Colonic mucosa (tissue), 4 donors: ENCODE measurements around the gene CARTPT. TPM values are rescaled to one million over a fixed set of nuclear protein-coding genes. Genes with fewer than 3 reads are reported as not detected.
A peak's percentile ranks its signal among the peaks of the same experiment; 100 is the strongest.

Experiments
- DNase-seq: peaks from one replicate; pipeline ENCODE4 v3.0.0-alpha.2; 2020
- H3K27ac ChIP-seq: fragments of 200-600 bp; one replicate; pipeline ENCODE4 v1.8.0; 2021
- H3K27me3 ChIP-seq: fragments of 200-600 bp; one replicate; pipeline ENCODE4 v1.8.0; 2021
- H3K36me3 ChIP-seq: fragments of 200-600 bp; one replicate; pipeline ENCODE4 v1.8.0; 2021
- H3K4me1 ChIP-seq: fragments of 200-600 bp; one replicate; pipeline ENCODE4 v1.8.0; 2021; ENCODE audit warnings: mild to moderate bottlenecking
- H3K4me3 ChIP-seq: fragments of 200-600 bp; one replicate; pipeline ENCODE4 v1.8.0; 2021
- H3K9ac ChIP-seq, 2 donors: one replicate each; pipeline ENCODE4 v1.7.0; 2013; ENCODE audit warnings: control low read depth in 2 of 2, low read depth in 2 of 2, low read length in 2 of 2
- H3K9me3 ChIP-seq: fragments of 200-600 bp; one replicate; pipeline ENCODE4 v1.8.0; 2021
- intact Hi-C: fragments of 100-400 bp; cut with DNase I; formaldehyde crosslinking; loops from one replicate; pipeline ENCODE4 v1.14.1; 2022
- total RNA-seq, 2 donors: library from RNA; stranded (reverse); fragmentation: NEBNext Ultra II Directional in 1 of 2; extraction: Animal tissue kit (Norgen Biotek cat#: 25700) in 1 of 2; gene quantifications; one replicate each; pipeline ENCODE4 v1.2.1, GENCODE V29; 2021
- TF ChIP-seq, protein P1 (sequence below): fragments of 200-600 bp; IDR thresholded peaks from one replicate; pipeline ENCODE4 v1.8.0; 2022; ENCODE audit warnings: antibody characterized with exemption, mild to moderate bottlenecking
- donor health status: healthy.
- donor health status: DM: no; HTN: no; CAD: no.
- donor health status: DM: no; HTN: no; CAD: no.

Gene CARTPT
- total RNA-seq, 2 donors from 2014 or later = 0.67 to 2.4 TPM

GRCh38 chr5:71744009-71744790 is 25.1 kb downstream of the CARTPT start:
- Histone ChIP-seq H3K9me3 (no peaks in the 10 kb centered on the region), H3K4me3 (no peak overlapping the region), H3K27me3 (no peaks in the 10 kb centered on the region), H3K9ac (no peak overlapping the region), H3K36me3 (no peaks in the 10 kb centered on the region), H3K27ac (peak overlapping the region; percentile 46), H3K4me1 (peaks cover 12% of the 10 kb centered on the region)
- intact Hi-C loops = no loop called here
- peak; percentile 66 for DNase-seq
- TF ChIP-seq, protein P1, sequence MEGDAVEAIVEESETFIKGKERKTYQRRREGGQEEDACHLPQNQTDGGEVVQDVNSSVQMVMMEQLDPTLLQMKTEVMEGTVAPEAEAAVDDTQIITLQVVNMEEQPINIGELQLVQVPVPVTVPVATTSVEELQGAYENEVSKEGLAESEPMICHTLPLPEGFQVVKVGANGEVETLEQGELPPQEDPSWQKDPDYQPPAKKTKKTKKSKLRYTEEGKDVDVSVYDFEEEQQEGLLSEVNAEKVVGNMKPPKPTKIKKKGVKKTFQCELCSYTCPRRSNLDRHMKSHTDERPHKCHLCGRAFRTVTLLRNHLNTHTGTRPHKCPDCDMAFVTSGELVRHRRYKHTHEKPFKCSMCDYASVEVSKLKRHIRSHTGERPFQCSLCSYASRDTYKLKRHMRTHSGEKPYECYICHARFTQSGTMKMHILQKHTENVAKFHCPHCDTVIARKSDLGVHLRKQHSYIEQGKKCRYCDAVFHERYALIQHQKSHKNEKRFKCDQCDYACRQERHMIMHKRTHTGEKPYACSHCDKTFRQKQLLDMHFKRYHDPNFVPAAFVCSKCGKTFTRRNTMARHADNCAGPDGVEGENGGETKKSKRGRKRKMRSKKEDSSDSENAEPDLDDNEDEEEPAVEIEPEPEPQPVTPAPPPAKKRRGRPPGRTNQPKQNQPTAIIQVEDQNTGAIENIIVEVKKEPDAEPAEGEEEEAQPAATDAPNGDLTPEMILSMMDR = no peak

DNA sequence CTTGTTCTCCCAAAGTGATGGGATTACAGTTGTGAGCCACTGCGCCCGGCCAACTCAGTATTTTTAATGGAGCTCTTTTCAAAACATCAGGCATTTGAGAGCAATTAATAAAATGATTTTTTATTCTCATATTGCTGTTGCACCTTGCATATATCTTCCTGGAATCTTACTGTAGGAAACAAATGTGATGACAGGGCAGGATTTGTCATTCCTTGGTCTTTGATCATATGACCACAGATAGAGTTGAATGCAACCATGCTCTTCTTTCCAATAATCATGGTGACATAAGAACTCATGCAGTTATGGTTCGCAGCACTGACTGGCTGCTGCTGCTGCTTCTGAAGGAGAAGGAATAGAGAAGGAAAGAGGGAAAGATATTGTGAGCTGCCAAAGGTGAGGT is 28.1 kb downstream of the CARTPT start:
- no peak for DNase-seq
- no peaks in the 10 kb centered on the region for H3K9me3 ChIP-seq
- H3K27ac ChIP-seq = no peak overlapping the region
- no peaks in the 10 kb centered on the region for H3K27me3 ChIP-seq
- TF ChIP-seq, protein P1 = no peak
- H3K9ac ChIP-seq = no peak overlapping the region
- H3K36me3 ChIP-seq = no peaks in the 10 kb centered on the region
- intact Hi-C loops = no loop called here
- H3K4me1 ChIP-seq = peaks cover 12% of the 10 kb centered on the region
- H3K4me3 ChIP-seq = no peak overlapping the region

GRCh38 chr5:71748360-71748759 is 29.3 kb downstream of the CARTPT start:
- Histone ChIP-seq H3K9ac (no peak overlapping the region), H3K36me3 (no peaks in the 10 kb centered on the region), H3K4me1 (peaks cover 12% of the 10 kb centered on the region), H3K27ac (no peak overlapping the region), H3K27me3 (no peaks in the 10 kb centered on the region), H3K4me3 (no peak overlapping the region), H3K9me3 (no peaks in the 10 kb centered on the region)
- intact Hi-C loops = no loop called here
- TF ChIP-seq, protein P1 = no peak
- DNase-seq = peak; percentile 88

DNA sequence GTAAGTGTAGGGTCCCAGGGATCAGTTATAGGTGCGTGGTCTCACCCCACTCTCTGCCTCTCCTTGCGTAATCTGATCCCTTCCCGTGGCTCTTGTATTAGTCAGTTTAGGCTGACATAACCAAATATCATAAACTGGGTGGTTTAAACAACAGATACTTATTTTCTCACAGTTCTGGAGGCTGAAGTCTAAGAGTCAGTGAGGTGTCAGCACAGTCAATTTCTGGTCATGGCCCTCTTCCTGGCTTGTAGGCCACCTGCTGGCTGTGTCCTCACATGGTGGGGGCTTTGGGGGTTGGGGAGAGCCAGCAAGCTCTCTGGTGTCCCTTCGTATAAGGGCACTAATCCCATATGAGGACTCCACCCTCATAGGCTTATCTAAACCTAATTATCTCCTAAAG is 32.3 kb downstream of the CARTPT start:
- Histone ChIP-seq H3K36me3 (no peaks in the 10 kb centered on the region), H3K9ac (no peak overlapping the region), H3K27ac (no peak overlapping the region), H3K4me3 (no peak overlapping the region), H3K27me3 (no peaks in the 10 kb centered on the region), H3K9me3 (no peaks in the 10 kb centered on the region), H3K4me1 (peaks cover 9% of the 10 kb centered on the region)
- TF ChIP-seq, protein P1 = no peak
- no peak for DNase-seq
- intact Hi-C loops = no loop called here

- no peak for DNase-seq
- Histone ChIP-seq H3K36me3 (no peaks in the 10 kb centered on the region), H3K4me1 (peaks cover 9% of the 10 kb centered on the region), H3K9ac (no peak overlapping the region), H3K9me3 (no peaks in the 10 kb centered on the region), H3K4me3 (no peak overlapping the region), H3K27ac (no peak overlapping the region), H3K27me3 (no peaks in the 10 kb centered on the region)
- intact Hi-C loops = no loop called here
- TF ChIP-seq, protein P1 = no peak
These were observed 33.5 kb downstream of the CARTPT start for GRCh38 chr5:71752441-71753190.
